Suppressor macrophage treated with lipopolysaccharide for 4 hours (primary cell): ENCODE results near the gene ADAMTSL1.

ENCODE experiments used
- DNase-seq: peaks from one replicate; pipeline ENCODE4 v3.0.0-alpha.2; 2020

ADAMTSL1 gene

GRCh38 chr9:18566121-18566520 is 92.2 kb downstream of the ADAMTSL1 start:
- DNase-seq = no peak

- DNase-seq = no peak
Measured at GRCh38 chr9:18568973-18569372, 95.0 kb downstream of the ADAMTSL1 start.

- no peak for DNase-seq
Measured at GRCh38 chr9:18569941-18570630, 96.1 kb downstream of the ADAMTSL1 start.

GRCh38 chr9:18573021-18573556 is 99.1 kb downstream of the ADAMTSL1 start:
- DNase-seq = no peak

GRCh38 chr9:18575686-18576085 is 101.7 kb downstream of the ADAMTSL1 start:
- DNase-seq = no peak

GRCh38 chr9:18579536-18579935 is 105.6 kb downstream of the ADAMTSL1 start:
- no peak for DNase-seq

GRCh38 chr9:18580151-18580550 is 106.2 kb downstream of the ADAMTSL1 start:
- no peak for DNase-seq

- DNase-seq = no peak
Measured at GRCh38 chr9:18585996-18586395, 112.0 kb downstream of the ADAMTSL1 start.

- no peak for DNase-seq
Measured at GRCh38 chr9:18588002-18588401, 114.0 kb downstream of the ADAMTSL1 start.

- DNase-seq = no peak
Measured at GRCh38 chr9:18591261-18591660, 117.3 kb downstream of the ADAMTSL1 start.

- DNase-seq = no peak
Measured at GRCh38 chr9:18594837-18595236, 120.9 kb downstream of the ADAMTSL1 start.

GRCh38 chr9:18595597-18595996 is 121.6 kb downstream of the ADAMTSL1 start:
- DNase-seq = no peak

GRCh38 chr9:18596920-18597319 is 123.0 kb downstream of the ADAMTSL1 start:
- no peak for DNase-seq

- no peak for DNase-seq
Measured at GRCh38 chr9:18598969-18599368, 125.0 kb downstream of the ADAMTSL1 start.

GRCh38 chr9:18601026-18601425 is 127.1 kb downstream of the ADAMTSL1 start:
- no peak for DNase-seq

GRCh38 chr9:18601956-18602355 is 128.0 kb downstream of the ADAMTSL1 start:
- DNase-seq = no peak

- DNase-seq = no peak
Measured at GRCh38 chr9:18604767-18605730, 131.1 kb downstream of the ADAMTSL1 start.

GRCh38 chr9:18605766-18606180 is 131.8 kb downstream of the ADAMTSL1 start:
- no peak for DNase-seq

- no peak for DNase-seq
Measured at GRCh38 chr9:18606281-18606680, 132.3 kb downstream of the ADAMTSL1 start.

GRCh38 chr9:18606846-18607245 is 132.9 kb downstream of the ADAMTSL1 start:
- DNase-seq = no peak

- no peak for DNase-seq
Measured at GRCh38 chr9:18608371-18608770, 134.4 kb downstream of the ADAMTSL1 start.

- no peak for DNase-seq
Measured at GRCh38 chr9:18610956-18611355, 137.0 kb downstream of the ADAMTSL1 start.

GRCh38 chr9:18611971-18612370 is 138.0 kb downstream of the ADAMTSL1 start:
- no peak for DNase-seq

GRCh38 chr9:18614116-18614515 is 140.2 kb downstream of the ADAMTSL1 start:
- no peak for DNase-seq
